Non-pigmented ciliary epithelial cell (primary cell): ENCODE results near the gene EXOSC5.
A peak's percentile ranks its signal among the peaks of the same experiment; 100 is the strongest.
"Not testable (repeated sequence)": the region's sequence is repeated elsewhere in the genome, so short reads cannot be mapped to it uniquely, and the experiment has no call there.

Experiments
- DNase-seq: peaks from one replicate; pipeline ENCODE4 v3.0.0-alpha.2; 2010; ENCODE audit warnings: low read depth

The EXOSC5 gene

DNA sequence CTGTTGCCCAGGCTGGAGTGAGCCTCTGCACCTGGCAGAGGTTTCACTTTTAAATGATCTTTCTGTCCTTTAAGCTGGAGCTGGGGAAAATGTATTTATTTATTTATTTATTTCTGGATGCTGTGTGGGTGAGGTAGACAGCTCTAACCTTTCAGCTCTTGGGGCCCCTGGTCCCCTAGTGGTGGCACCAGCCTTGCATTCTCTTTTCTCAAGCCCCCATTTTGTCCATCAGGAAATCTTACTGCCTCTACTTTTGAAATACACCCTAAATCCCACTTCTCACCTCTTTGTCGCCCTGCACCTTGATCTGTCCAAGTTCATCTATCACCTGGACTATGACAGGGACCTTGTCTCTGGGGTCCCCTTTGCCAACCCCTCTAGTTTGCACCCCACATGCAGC lies 31.1 kb downstream of the EXOSC5 start:
- no peak for DNase-seq

DNA sequence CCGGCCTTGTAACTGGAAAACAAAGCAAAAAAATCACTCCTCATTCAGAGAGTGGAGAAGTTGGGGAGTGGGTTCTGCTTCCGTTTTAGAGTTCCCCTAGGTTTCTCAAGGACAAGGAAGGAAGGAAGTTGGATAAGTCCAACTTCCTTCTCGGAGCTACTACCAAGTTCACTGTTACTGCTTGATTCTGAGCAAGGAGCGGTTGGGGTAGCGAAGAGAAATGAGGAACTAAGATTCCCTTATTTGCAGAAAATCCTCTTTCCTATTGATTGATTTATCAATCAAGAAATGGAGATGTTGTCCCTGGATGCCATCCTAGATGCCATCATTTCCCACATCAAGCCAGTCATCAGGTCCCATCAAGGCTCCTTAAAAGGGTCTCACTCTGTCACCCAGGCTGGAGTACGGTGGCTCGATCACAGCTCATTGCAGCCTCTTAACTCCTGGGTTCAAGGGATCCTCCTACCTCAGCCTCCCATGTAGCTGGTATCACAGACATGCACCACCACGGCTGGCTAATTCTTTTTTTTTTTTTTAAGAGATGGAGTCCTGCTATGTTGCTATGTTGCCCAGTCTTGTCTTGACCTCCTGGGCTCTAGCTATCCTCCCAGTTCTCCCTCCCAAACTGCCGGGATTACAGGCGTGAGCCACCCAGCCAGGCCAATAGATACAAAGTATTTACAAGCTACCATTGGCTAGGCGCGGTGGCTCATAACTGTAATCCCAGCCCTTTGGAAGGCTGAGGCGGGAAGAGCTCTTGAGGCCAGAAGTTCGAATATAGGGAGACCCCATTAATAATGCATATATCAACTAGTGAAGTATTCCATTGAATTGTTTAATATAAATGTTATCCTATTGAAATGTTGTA lies 32.4 kb downstream of the EXOSC5 start:
- no peak for DNase-seq

DNA sequence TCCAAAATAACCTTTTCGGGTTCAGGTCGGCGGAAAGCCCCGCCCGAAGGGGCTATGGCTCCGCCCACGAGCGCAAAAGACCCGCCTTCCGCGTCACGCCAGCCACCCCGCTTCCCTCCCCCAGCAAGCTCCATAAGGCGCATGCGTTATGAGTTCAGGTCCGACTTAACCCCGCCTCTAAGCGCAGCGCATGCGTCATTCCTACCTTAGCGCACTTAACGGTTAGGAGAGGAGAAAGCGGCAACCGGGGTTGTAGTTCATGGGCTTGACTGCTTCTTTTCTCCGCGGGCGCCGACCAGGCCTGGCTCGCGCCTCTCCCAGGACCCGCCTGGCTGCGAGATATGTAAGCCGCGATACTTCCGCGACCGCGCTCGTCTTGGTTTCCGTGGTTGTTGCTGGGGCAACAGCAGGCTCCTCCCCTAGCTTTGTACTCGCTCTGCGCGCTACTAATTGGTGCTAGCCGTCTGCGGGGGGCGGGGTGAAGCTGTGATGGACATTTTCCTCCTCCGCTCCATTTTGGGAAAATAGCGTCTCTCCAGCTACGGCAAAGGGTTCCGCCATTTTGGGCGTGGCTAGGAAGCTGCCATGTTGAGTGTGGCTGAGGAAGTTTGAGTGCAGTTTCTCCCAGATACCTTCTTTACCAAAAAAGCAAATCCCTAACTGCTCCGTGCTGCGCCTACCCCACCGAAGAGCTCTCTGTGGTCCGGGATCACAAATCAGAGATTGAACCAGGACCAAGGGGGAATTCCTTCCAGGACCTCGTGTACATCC lies 33.2 kb downstream of the EXOSC5 start, which contains the start of gene B9D2:
B9D2 (minus strand) TSS at position 397 of the 771 bp plus-strand sequence. CDS start 630 bp downstream, outside the sequence.
- peak; percentile 92 for DNase-seq

DNA sequence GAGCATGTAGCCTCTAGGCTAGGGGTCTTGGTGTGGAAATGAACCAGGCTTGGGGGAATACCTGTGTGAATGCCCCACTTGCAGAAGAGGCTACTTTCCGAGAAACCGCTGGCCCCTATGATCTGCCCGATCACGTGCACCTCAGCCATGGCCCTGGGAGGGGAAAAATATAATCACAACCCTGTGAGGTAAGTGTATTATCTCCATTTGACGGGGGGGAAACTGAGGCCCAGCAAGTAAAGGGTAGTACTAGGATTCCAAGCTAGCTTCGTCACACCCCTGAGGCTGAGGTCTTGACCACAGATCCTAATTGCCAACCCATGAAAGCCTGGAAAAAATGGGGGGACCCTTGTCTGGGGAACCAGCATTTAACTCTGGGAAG lies 33.8 kb downstream of the EXOSC5 start:
- DNase-seq = no peak

DNA sequence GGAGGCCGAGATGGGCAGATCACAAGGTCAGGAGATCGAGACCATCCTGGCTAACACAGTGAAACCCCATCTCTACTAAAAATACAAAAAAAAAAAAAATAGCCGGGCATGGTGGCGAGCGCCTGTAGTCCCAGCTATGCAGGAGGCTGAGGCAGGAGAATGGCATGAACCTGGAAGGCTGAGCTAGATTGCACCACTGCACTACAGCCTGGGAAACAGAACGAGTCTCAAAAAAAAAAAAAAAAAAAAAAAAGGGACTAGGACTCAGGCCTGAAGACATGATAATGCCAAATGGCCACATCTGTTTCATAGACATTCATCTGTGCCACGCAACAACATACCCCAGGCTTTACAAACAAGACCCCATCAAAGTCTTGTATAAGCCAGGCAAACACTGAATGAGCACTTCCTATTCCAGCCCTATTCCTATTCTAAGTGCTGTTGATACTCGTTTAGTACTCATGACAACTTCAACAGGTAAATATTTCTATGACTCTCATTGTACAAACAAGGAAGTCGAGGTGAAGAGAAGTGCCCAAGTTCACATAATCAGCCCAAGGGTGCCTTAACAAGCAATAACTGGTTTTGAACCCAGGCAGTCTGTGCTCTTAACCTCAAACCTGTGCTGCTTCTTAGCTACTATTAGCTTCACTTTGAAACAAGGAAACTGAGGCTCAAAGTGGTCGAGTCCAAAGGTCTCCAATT lies 34.9 kb downstream of the EXOSC5 start:
- no peak for DNase-seq

DNA sequence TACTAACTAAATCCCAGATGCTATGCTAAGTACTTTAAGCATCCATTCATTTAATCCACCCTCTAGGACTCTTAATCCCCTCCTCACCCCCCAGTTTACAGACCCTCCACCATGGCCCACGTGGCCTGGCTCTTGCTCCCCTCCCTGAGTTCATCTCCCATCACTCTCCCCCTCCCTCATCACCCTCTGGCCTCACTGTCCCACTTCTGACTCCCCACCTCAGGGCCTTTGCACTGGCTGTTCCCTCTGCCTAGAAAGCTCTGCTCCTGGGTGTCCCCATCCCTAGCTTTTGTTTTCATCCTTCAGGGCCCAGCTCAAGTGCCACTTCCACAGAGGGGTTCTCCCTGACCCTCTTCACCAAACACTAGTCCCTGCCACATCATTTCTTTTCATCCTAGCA lies 37.4 kb downstream of the EXOSC5 start:
- DNase-seq = no peak

DNA sequence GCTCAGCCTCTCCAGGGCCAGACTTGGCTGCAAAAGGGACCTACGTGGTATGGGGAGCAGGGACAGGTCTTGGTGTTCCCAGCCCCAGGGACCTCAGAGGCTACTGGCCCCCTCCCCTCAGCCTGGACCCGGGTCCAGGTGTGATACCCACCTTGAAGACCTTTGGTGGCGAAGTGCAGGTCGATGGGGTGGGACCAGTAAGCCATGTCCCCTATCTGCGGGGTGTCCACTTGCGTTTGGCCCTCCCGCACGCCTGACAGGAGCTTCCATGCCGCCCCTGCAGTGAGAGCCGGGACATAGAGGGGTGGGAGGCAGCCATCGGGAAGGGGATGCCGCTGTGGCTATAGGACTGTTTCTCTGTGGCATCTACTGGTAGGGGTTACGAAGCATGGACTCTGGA lies 39.4 kb downstream of the EXOSC5 start:
- no peak for DNase-seq

DNA sequence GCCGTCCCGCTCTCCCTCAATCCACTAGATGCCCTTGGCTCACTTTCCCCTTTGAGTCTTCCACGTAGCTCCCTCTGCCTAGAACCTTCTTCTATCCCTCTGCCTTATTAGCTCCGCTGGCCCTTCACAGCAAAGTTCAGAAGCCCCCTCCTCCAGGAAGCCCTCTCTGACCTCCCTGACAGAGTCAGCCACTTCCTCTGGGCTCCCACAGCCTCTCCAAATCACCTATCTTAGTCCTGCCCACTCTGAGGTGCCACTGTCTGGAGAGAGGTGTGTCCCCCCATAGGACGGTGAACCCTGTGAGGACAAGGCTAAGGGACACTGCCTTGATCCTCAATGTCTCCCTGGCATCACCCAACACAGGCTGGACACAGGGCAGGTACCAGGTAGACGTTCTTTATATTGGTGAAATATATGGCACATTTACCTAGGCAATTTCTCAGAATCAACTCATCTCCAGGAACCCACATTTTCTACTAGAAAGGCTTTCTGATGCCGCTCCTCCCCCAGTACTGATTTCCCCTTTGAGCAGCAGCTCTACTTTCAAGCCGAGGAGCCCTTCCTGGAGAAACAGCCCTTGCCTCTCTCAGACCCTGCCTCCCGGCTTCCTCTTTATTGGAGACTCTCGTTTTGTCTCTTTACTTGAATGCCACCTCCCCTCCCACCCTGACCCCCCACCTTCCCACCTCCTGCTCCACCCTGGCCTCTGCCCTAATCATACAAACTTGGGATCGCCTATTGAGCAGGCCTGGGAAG lies 40.0 kb downstream of the EXOSC5 start:
- no peak for DNase-seq

DNA sequence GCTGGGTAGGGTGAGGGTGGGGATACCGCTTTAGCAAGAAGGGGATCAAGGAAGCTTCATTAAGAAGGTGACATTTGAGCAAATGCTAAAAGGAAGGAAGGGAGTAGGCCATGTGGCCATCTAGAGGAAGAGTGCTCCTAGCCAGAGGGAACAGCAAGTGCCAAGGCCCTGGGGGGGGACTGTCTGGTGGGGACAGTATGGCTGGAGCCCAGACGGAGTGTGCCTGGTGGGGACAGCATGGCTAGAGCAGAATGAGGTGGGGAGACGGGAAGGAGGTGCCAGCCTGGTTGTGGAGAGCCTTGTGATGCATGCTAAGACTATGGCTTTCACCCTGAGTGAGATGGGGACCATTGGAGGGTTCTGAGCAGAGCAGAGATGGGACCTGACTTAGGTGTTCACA lies 41.4 kb downstream of the EXOSC5 start:
- DNase-seq = no peak

DNA sequence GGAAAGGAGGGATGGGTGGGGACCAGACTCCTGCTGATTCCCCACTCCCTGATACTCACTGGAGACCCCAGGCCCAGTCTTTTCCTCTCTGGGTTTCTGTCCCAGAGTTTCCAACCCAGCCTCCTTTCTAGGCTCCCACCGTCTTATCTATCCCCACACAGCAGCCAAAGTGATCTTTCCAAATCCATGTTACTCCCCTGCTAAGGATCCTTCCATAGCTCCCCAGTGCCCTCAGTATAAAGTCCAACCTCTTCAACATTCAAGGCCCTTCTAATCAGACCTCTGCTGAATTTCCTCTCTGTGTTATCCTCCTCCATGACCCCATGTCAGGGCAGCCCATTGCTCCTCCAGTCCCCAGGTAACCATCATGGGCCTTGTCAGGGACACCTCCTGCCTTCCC lies 42.1 kb downstream of the EXOSC5 start:
- no peak for DNase-seq

DNA sequence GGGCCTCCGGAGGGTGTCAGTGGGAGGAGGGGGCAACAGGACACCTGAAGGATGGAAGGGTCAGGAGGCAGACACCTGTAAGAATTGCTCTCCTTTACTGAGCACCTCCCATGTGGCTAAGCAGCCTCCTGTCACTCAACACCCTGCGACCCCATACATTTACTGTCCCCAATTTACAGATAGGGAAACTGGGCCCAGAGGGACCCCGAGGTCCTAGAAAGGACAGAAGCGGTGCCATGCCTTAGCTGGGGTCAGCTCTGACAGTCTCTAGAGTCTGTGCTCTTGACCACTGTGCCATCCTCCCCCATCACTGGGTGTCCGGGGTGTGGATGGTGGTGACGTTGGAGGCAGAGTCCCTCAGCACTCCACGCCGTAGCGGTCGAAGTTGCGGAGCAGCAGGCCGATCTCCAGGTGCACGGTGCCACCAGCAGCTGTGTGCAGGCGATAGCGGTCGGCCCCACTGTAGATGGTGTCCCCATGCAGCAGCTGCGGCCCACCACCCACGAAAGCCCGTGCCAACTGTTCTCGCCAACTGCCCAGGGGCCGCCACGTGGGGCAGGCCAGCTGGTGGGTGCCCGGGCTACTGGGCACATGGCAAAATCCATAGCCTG lies 42.7 kb downstream of the EXOSC5 start:
- DNase-seq = no peak

DNA sequence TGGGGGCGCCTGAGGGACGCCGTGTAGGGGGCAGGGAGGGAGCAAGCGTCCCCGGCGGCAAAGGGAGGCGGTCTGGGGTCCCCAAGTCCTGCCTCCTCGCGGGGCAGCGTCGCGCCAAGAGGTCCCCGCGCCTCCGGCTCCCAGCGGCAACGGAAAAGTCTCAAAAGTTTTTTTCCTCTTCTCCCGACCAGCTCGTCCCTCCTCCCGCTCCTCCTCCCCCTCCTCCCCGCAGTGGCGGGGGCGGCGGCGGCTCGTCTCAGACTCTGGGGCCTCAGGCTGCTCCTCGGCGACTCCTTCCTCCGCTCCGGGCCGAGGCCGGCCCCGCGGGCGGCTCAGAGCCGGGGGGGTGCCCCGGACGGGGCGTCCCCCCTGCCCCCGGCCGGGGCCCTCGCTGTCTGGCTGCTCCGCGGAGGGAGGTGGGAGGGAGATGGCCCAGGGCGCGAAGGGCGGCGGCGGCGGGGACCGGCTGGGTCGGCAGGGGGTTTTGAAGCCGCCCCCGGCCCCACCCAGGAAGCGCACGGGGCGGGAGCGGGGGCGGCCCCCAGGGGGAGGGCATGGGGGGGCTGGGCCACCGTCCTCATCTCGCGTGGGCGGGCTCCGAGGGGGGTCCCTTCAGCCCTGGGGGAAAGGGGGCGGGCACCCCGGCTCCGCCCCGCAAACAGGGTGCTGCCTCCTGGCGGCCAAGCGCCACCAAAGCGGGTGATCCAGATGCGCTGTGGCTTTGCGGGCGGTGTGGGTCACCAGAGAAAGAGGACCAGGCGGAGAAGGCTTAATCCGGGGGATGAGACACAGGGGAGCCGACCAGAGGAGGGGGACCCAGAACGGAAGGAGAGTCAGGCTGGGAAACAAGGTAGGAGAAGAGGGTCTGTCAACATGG lies 43.5 kb downstream of the EXOSC5 start, which contains the start of gene TGFB1:
TGFB1 (minus strand) TSS at position 457 of the 877 bp plus-strand sequence. CDS start 878 bp downstream, outside the sequence.
- peak; percentile 51 for DNase-seq

DNA sequence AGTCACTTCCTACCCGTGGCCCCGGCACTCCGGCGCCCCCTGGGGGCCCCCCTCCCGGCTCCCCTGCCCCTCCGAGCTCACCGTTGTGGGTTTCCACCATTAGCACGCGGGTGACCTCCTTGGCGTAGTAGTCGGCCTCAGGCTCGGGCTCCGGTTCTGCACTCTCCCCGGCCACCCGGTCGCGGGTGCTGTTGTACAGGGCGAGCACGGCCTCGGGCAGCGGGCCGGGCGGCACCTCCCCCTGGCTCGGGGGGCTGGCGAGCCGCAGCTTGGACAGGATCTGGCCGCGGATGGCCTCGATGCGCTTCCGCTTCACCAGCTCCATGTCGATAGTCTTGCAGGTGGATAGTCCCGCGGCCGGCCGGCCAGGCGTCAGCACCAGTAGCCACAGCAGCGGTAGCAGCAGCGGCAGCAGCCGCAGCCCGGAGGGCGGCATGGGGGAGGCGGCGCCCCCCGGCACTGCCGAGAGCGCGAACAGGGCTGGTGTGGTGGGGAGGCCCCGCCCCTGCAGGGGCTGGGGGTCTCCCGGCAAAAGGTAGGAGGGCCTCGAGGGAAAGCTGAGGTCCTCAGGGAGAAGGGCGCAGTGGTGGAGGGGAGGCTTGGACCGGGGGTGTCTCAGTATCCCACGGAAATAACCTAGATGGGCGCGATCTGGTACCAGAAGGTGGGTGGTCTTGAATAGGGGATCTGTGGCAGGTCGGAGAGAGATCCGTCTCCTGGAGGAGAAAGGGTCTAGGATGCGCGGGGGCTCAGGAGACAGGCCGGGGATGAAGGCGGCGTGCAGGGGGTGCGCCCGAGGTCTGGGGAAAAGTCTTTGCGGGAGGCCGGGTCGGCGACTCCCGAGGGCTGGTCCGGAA lies 44.3 kb downstream of the EXOSC5 start:
- no peak for DNase-seq

DNA sequence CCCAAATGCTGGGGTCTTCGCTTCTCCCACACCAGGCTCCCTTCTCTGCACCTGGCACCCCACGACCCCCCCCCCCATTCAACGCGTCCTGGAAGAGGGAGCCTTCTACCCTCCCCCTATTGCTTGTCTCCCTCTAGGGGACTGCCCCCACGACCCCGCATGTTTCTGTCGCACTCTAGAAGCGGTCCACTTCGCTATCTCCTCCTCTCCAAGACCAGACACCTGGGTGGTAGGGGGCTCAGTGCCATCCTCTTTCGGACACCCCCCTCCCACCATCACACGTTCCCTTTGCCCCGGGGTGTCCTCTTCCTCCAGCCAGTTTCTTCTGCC lies 44.9 kb downstream of the EXOSC5 start:
- no peak for DNase-seq

DNA sequence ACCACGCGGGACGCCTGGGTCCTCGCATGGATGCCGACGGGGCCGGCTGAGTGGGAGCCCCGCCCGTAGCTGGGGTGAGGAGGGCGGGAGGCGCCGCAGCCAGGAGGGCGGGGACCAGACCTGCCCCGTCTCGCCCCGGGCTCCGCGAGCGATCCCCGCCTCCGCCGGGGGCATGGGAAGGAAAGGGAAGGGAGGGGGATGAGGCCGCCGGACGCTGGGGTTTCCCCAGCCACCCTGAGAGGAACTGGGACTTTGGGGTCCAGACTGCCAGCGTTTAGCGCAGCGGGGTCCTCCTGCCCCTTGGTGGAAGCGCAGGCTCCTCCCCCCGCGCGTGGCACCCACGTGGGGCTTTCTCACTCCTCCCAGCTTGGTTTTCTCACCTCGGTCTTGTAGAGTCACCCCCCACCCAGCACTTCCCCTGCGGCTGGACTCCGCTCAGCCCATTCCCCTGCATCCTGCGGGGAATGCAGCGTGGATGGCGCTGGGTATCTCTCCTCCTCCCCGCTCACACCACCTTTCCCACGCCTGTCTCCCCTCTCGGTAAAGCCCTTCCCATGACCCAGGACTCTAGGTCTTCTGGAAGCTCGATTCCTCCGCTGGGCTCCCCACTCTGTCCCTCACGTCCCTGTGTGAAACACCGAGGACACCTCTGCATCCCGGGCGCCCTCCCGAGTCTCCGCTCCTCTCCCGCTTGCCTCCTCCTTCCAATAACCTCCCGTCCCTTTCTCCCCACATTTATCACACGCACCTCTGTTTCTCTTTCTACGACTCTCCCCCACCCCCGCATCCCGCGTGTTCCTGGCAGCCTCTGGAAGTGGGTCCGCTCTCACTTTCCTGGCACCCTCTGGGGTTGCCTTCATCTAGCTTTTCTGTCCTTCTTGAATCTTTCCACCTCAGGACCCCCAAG lies 45.6 kb downstream of the EXOSC5 start:
- no peak for DNase-seq

DNA sequence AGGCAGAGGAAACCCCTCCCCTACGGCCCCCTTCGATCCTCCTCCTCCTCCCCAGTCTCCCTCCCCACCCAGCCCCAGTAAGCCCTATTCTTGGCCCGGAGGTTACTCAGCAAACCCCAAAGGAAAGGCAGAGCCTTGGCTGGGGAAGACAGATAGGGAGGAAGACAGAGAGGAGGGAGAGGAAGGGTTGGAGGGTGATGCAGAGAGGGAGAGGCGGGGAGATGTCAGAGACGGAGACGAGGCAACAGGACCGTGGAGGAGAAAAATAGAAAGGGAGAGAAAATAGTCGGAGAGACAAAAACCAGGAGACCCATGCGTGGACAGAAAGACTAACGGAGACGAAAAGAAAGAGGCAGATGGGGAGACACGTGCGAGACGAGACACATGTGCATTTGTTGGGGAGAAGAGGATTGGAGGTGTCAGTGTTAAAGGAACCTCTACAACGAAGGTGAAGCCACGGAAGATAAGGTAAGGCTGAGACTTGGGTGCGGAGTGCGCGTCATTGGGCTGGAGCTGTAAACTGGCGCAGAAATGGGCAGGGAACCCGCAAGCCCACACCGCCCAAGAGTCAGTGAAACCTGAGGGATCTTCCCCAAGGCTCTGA lies 46.3 kb downstream of the EXOSC5 start:
- DNase-seq = no peak

DNA sequence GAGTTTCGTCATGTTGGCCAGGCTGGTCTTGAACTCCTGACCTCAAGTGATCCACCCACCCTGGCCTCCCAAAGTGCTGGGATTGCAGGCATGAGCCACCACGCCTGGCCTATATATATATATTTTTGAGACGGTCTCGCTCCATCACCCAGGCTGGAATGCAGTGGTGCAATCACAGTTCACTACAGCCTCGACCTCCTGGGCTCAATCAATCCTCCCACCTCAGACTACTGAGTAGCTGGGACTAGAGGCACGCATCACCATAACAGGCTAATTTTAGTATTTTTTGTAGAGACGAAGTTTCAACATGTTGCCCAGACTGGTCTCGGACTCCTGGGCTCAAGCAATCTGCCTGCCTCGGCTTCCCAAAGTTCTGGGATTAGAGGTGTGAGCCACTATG lies 50.2 kb downstream of the EXOSC5 start:
- DNase-seq = not testable (repeated sequence)

DNA sequence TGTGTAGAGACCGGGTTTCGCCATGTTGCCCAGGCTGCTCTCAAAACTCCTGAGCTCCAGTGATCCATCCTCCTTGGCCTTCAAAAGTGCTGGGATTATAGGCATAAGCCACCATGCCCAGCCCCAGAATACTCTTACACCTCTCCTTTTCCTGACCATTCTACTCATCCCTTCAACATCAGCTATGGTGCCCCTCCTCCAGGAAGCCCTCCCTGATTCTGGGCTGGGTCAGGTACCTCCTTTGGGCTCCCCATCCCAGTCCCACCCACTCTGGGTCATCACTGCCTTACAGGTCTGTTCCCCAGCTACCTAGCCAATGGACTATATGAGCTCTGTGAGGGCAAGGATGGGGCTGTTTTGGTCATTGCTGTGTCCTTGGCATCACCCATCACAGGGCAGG lies 53.0 kb downstream of the EXOSC5 start:
- DNase-seq = no peak
